ENCODE results near the gene HMGB2.

HMGB2 gene

GRCh38 chr4:173334085-173334890 is at the start of gene HMGB2:
Gene HMGB2, minus strand, starts transcription at chr4:173334358. Its CDS starts 709 bp downstream, at chr4:173333649.
- peak; percentile 100 for DNase-seq (ENCODE audit: low read depth)

DNA sequence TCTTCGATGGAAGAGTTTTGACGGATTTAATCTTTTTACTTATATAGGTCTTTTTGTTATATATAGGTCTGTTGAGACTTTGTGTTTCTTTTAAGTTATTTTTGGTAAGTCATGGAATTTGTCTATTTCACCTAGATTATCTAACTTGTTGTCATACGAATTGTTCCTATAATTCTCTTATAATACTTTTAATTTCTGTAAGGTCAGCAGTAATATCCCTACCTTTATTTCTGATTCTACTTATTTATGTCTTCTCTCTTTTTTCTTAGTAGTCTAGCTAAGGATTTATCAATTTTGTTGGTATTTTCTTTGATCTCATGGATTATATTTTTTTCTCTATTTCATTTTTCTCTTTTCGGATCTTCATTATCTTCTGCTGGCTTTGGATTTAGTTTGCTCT is 48.2 kb upstream of the HMGB2 start:
- DNase-seq (ENCODE audit: low read depth), result no peak

DNA sequence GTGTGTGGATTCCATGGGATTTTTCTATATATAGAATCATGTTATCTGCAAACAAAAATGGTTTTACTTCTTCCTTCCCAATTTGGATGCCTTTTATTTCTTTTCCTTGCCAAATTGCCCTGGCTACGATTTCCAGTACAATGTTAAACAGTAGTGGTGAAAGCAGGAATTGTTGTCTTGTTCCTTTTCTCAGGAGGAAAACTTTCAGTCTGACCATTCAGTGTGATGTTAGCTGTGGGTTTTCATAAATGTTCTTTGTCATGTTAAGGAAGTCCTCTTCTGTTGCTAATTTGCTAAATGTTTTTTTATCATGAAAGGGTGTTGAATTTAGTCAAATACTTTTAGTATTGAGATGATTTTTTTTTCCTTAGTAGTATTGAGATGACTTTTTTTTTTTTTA is 47.5 kb upstream of the HMGB2 start:
- no peak for DNase-seq (ENCODE audit: low read depth)

- DNase-seq (ENCODE audit: low read depth), result no peak
Observed at GRCh38 chr4:173380987-173381386, 46.8 kb upstream of the HMGB2 start.

GRCh38 chr4:173379929-173380328 is 45.8 kb upstream of the HMGB2 start:
- no peak for DNase-seq (ENCODE audit: low read depth)

DNA sequence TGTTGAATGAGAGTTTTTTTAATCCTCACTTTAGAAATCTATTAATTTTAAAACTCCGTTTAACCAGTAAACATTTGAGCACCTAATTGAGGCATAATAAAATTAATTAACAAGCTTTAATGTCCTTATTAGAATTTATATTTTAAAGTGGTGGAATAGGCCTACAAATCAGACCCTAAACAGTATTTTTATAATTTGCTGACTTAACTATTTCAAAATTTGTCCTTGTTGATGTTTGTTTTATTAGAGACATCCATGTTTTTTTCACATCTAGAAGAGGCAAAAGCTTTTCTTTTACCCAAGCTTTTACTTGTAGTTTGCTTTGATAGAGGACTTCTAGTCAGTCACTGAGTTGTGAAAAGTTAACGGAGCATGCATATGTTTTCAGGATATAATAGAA is 40.4 kb upstream of the HMGB2 start:
- no peak for DNase-seq (ENCODE audit: low read depth)

DNA sequence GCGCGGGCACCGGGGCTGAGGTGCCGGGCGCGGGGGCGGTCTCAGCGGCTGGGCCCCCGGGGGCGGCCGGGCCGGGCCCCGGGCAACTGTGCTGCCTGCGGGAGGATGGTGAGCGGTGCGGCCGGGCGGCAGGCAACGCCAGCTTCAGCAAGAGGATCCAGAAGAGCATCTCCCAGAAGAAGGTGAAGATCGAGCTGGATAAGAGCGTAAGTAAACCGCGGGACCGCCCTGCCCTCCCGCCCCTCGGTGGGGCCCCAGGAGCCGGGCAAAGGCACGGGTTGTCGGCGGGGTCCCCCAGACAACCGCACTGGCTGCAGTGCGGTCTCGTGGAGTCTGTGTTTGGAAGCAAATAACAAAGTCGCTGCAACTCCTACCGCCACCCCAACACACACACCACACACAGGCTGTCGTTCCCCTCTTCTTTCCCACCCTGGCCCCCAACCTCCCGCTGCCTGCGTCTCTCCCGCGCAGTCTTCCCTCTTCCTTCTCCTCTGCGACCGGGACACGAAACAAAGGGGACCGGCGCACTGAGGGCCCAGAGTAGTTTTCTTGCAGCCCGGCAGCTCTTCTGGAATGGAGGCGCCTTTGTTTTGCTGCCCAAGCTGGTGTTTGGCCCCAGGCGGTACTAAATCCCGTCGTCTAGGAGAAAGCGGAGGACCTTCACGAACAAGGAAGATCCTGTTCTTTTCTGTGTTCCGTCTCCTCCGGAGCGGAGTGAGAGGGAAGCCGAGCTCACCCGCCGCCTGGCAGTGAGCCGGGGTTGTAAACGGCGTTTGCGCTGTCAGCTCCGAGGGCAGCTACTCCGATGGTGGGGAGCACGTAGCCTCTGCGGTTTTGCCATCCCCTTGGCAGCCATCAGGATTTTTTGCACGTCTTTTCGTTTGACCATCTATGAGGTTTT is 37.4 kb upstream of the HMGB2 start:
- DNase-seq (ENCODE audit: low read depth), result peak; percentile 5

GRCh38 chr4:173370477-173371291 is 36.5 kb upstream of the HMGB2 start, which contains the start of gene SAP30:
Gene SAP30, plus strand, starts transcription at chr4:173370954. Its CDS starts 229 bp downstream, at chr4:173371183.
- DNase-seq (ENCODE audit: low read depth), result peak; percentile 95

DNA sequence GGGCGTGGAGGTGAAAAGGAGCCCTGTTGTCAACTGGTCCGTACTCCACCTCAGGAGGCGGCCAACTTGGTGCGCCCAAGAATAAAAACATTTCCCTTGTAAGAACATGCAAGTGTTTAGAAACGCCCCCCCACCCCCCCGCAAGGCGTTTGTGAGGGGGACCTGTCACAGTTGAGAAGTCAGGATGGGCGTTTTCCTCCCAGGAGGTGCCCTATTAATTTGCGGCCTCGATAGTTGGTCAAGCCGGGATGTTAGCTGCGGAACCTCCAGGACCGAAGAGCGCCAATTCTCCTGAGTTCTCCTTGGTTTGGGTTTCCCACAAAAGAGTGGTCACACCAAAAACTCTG is 35.9 kb upstream of the HMGB2 start:
- DNase-seq (ENCODE audit: low read depth), result peak; percentile 34

- no peak for DNase-seq (ENCODE audit: low read depth)
Observed at GRCh38 chr4:173367946-173368345, 33.8 kb upstream of the HMGB2 start.

DNA sequence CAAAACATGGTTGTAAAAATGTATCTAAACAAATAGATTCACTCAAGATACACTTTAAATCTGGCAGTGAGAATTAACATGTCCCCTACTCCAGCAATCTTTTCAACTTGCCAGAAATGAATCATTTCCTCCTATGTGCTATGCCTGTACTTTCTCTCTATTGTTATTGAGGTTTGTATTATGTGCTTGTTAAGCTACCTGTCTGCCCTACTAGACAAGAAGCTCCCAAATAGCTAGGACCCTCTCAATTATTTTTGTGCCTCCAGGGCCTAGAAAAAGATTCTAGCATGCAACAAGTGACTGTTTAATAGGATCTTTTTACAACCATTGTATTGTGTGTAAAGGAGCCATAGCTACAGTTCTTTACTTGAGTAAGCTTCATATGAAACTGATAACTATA is 33.1 kb upstream of the HMGB2 start:
- no peak for DNase-seq (ENCODE audit: low read depth)

- no peak for DNase-seq (ENCODE audit: low read depth)
Observed at GRCh38 chr4:173365359-173365996, 31.3 kb upstream of the HMGB2 start.

DNA sequence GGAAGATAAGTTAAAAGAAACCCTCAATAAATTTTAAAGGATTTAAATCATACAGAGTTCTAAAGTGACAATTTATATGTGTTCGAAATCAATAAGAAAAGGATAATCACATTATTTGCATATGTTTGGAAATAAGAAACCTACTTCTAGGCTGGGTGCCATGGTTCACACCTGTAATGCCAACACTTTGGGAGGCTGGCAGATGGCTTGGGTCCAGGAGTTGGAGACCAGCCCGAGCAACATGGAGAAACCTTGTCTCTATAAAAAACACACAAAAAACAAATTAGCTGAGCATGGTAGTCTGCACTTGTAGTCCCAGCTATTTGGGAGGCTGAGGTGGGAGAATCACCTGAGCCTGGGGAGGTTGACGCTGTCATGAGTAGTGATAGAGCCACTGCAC is 28.5 kb upstream of the HMGB2 start:
- DNase-seq (ENCODE audit: low read depth), result no peak

DNA sequence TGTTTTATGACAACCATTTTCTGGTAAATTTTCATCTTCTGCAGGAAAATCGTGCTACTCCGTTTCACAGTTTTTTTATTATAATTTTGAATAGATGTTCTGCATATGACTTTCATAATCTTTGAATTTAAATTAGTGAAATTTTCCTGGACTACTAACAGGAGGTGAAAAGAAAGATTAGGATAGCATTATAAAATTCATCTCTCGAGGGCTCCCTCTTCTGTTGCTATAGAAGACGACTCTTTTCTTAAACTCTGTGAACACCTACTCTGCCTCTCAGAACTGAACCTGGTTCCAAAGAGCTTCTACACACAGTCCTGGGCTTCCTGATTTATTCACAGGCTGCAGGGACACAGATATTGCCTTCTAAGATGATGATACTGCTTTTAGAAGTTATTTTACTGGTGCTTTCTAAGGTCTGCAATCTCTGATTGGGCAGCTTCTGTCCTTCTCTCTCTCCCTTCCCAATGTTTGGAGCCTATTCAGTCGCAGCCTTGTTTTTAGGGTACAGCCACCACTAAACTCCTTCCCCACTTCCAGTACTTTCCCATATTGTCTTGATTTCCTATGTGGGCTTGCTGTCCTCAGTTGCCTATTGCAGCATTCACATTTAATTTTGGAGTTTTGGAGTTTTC is 26.5 kb upstream of the HMGB2 start:
- DNase-seq (ENCODE audit: low read depth), result no peak

DNA sequence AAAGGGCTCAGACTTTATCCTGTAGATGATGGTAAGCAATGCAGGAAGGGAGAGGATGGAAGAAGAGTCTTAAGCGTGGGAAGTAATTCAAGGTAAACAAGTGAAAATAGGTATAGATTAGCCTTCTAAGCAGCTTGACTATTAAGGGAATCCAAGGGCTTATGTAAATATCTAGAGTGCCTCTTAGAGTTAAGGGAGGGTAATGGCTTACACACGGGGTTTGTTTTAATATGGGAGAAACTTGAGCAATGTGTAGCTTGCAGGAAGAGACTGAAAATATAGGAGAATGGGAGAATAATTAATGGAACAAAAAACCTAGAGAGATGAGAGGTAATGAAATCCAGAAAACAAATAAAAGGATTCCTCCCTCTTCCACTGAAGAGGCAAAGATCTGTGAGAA is 23.8 kb upstream of the HMGB2 start:
- no peak for DNase-seq (ENCODE audit: low read depth)

- DNase-seq (ENCODE audit: low read depth), result no peak
Observed at GRCh38 chr4:173347467-173347866, 13.3 kb upstream of the HMGB2 start.

- DNase-seq (ENCODE audit: low read depth), result no peak
Observed at GRCh38 chr4:173346074-173346473, 11.9 kb upstream of the HMGB2 start.

DNA sequence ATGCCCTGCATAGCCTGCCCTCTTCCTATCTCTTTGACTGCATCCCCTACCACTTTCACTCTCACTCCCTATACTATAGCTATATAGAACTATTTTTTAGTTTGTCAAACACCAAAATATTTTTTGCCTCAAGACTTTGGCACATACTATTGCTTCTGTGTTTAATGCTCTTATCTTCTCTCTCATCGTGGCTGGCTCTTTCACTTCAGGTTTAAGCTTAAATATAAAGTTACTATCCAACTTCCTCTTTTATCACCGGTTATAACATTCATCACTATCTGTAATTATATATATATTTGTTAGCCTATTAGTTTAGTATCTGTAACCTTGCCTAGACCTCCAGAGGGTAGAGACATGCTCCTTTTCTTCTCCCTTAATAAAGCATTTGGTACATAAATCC is 11.5 kb upstream of the HMGB2 start:
- no peak for DNase-seq (ENCODE audit: low read depth)

DNA sequence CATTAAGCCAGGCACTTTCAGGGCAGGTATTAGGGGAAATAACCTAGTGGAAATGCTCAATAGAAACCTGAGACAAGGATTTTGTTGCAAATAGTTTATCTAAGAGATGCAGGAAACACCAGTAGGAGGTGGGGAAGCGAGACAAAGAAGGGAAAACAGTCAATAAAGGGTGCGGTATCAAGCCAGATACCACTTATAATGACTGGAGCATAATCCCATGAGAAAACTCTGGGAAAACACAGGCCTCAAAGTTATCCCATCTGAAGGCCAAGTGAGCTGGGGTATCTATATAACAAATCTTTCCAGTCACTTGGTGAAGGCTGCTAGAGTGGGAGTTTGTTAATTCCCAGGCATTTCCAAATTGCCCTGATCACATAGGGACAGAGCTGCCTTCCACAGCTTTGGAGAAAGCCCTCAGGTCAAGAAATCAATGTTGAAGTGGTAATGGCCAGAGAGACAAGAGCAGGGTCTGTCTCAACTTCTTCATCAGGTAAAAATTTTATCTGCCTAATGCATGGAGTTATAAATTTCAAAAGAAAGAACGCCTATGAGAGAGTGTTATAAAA is 9.8 kb upstream of the HMGB2 start:
- DNase-seq (ENCODE audit: low read depth), result no peak

- DNase-seq (ENCODE audit: low read depth), result no peak
Observed at GRCh38 chr4:173337463-173337862, 3.3 kb upstream of the HMGB2 start.

Measured in stimulated activated CD8-positive, alpha-beta memory T cell treated with anti-CD3 and anti-CD28 coated beads, Interleukin-15, amount 100 ng/mL, for 1 hour (primary cell).